Jurkat, Clone E6-1 (cell line): Measurements from ENCODE around the gene USP28. TPM values are rescaled to one million over a fixed set of nuclear protein-coding genes. Genes with fewer than 3 reads are reported as not detected.
"Not testable (repeated sequence)": the region's sequence is repeated elsewhere in the genome, so short reads cannot be mapped to it uniquely, and the experiment has no call there.

Source experiments
- DNase-seq: peaks from one replicate; pipeline ENCODE4 v3.0.0-alpha.2; 2011; ENCODE audit warnings: low read depth, low spot score
- H3K4me3 ChIP-seq: 2 replicates; pipeline ENCODE4 v1.5.1; 2011; ENCODE audit warnings: mild to moderate bottlenecking, low read length, control low read depth, moderate library complexity
- polyA plus RNA-seq: library from polyadenylated mRNA; unstranded; fragments of >200 nt; gene quantifications from one replicate; pipeline ENCODE4 v1.2.1, GENCODE V29; 2012; ENCODE audit warnings: missing spikeins; ENCODE audit not compliant: insufficient read length, insufficient read depth

The USP28 gene
- polyA plus RNA-seq, result 5.2 TPM

GRCh38 chr11:113875234-113876073 is at the start of gene USP28:
USP28 (minus strand) TSS chr11:113875572; CDS start chr11:113875501, 71 bp downstream.
- peak within 1 kb of the TSS; percentile 79 for H3K4me3 ChIP-seq
- peak; percentile 60 for DNase-seq

- H3K4me3 ChIP-seq, result no peak overlapping the region
- DNase-seq, result no peak
Observed at GRCh38 chr11:113923572-113923971, 48.2 kb upstream of the USP28 start.

GRCh38 chr11:113911491-113911890 is 36.1 kb upstream of the USP28 start:
- H3K4me3 ChIP-seq, DNase-seq: not testable (repeated sequence)

- DNase-seq, result no peak
- H3K4me3 ChIP-seq, result no peak overlapping the region
Observed at GRCh38 chr11:113908098-113908497, 32.7 kb upstream of the USP28 start.

GRCh38 chr11:113907681-113908080 is 32.3 kb upstream of the USP28 start:
- DNase-seq, result no peak
- H3K4me3 ChIP-seq, result no peak overlapping the region

GRCh38 chr11:113907152-113907551 is 31.8 kb upstream of the USP28 start:
- H3K4me3 ChIP-seq, result no peak overlapping the region
- no peak for DNase-seq

GRCh38 chr11:113906516-113906915 is 31.1 kb upstream of the USP28 start:
- no peak overlapping the region for H3K4me3 ChIP-seq
- DNase-seq, result no peak

- no peak overlapping the region for H3K4me3 ChIP-seq
- DNase-seq, result no peak
Observed at GRCh38 chr11:113906038-113906437, 30.7 kb upstream of the USP28 start.

- no peak for DNase-seq
- H3K4me3 ChIP-seq, result no peak within 1 kb of the TSS
Observed at GRCh38 chr11:113904379-113905101, 29.2 kb upstream of the USP28 start, which contains the start of gene HTR3B. HTR3B (plus strand) TSS chr11:113904796; CDS start chr11:113904934, 138 bp downstream.

- no peak overlapping the region for H3K4me3 ChIP-seq
- no peak for DNase-seq
Observed at GRCh38 chr11:113901141-113901540, 25.8 kb upstream of the USP28 start.

GRCh38 chr11:113896156-113896879 is 20.9 kb upstream of the USP28 start:
- H3K4me3 ChIP-seq, result no peak overlapping the region
- no peak for DNase-seq

- DNase-seq, result no peak
- H3K4me3 ChIP-seq, result no peak overlapping the region
Observed at GRCh38 chr11:113895367-113896155, 20.2 kb upstream of the USP28 start.

- DNase-seq, result no peak
Observed at GRCh38 chr11:113894421-113894996, 19.1 kb upstream of the USP28 start.

GRCh38 chr11:113888848-113889247 is 13.5 kb upstream of the USP28 start:
- DNase-seq, result no peak
- H3K4me3 ChIP-seq, result no peak overlapping the region

More at GRCh38 chr11:113894421-113894996, 19.1 kb upstream of the USP28 start:
- H3K4me3 ChIP-seq, result no peak overlapping the region

GRCh38 chr11:113885897-113886296 is 10.5 kb upstream of the USP28 start:
- DNase-seq, result no peak

GRCh38 chr11:113884361-113884836 is 9.0 kb upstream of the USP28 start:
- DNase-seq, result no peak
- H3K4me3 ChIP-seq, result no peak overlapping the region

More at GRCh38 chr11:113885897-113886296, 10.5 kb upstream of the USP28 start:
- H3K4me3 ChIP-seq, result no peak overlapping the region

- DNase-seq, result no peak
Observed at GRCh38 chr11:113881856-113882255, 6.5 kb upstream of the USP28 start.

GRCh38 chr11:113880971-113881370 is 5.6 kb upstream of the USP28 start:
- H3K4me3 ChIP-seq, result no peak overlapping the region
- no peak for DNase-seq

More at GRCh38 chr11:113881856-113882255, 6.5 kb upstream of the USP28 start:
- no peak overlapping the region for H3K4me3 ChIP-seq
